ENCODE results near the gene ZNF343.

ZNF343 gene

GRCh38 chr20:2468581-2469407 lies 39.9 kb downstream of the ZNF343 start:
- Histone ChIP-seq H3K36me3 (ENCODE audit: control insufficient read depth in 1 of 2, insufficient read depth in 2 of 2, low read length in 2 of 2) (peaks cover 39 to 43% of the 10 kb centered on the region in 2 donors), H3K4me3 (ENCODE audit: low read depth in 1 of 2, low read length in 2 of 2) (peak overlapping the region; percentile 76 to 94), H3K27me3 (ENCODE audit: low read depth, low read length) (no peaks in the 10 kb centered on the region), H3K27ac (ENCODE audit: low read length) (no peak overlapping the region), H3K4me1 (ENCODE audit: control insufficient read depth in 1 of 2, insufficient read depth in 2 of 2, low read length in 2 of 2) (peaks cover 0 to 16% of the 10 kb centered on the region in 2 donors), H3K9me3 (ENCODE audit: control insufficient read depth in 1 of 2, low read length in 2 of 2) (no peaks in the 10 kb centered on the region)

- Histone ChIP-seq H3K4me3 (ENCODE audit: low read depth in 1 of 2, low read length in 2 of 2) (no peak overlapping the region), H3K27ac (ENCODE audit: low read length) (no peak overlapping the region), H3K36me3 (ENCODE audit: control insufficient read depth in 1 of 2, insufficient read depth in 2 of 2, low read length in 2 of 2) (peaks cover 52 to 57% of the 10 kb centered on the region in 2 donors), H3K4me1 (ENCODE audit: control insufficient read depth in 1 of 2, insufficient read depth in 2 of 2, low read length in 2 of 2) (peaks cover 0 to 16% of the 10 kb centered on the region in 2 donors), H3K9me3 (ENCODE audit: control insufficient read depth in 1 of 2, low read length in 2 of 2) (no peaks in the 10 kb centered on the region), H3K27me3 (ENCODE audit: low read depth, low read length) (no peaks in the 10 kb centered on the region)
These were observed 41.3 kb downstream of the ZNF343 start for GRCh38 chr20:2467412-2467811.

GRCh38 chr20:2465100-2465499 lies 43.6 kb downstream of the ZNF343 start:
- Histone ChIP-seq H3K27ac (ENCODE audit: low read length) (no peak overlapping the region), H3K4me3 (ENCODE audit: low read depth in 1 of 2, low read length in 2 of 2) (no peak overlapping the region), H3K27me3 (ENCODE audit: low read depth, low read length) (no peaks in the 10 kb centered on the region), H3K36me3 (ENCODE audit: control insufficient read depth in 1 of 2, insufficient read depth in 2 of 2, low read length in 2 of 2) (peaks cover 76 to 79% of the 10 kb centered on the region in 2 donors), H3K4me1 (ENCODE audit: control insufficient read depth in 1 of 2, insufficient read depth in 2 of 2, low read length in 2 of 2) (peaks cover 0 to 16% of the 10 kb centered on the region in 2 donors), H3K9me3 (ENCODE audit: control insufficient read depth in 1 of 2, low read length in 2 of 2) (no peaks in the 10 kb centered on the region)

- Histone ChIP-seq H3K27ac (ENCODE audit: low read length) (no peak overlapping the region), H3K4me1 (ENCODE audit: control insufficient read depth in 1 of 2, insufficient read depth in 2 of 2, low read length in 2 of 2) (peaks cover 0 to 7% of the 10 kb centered on the region in 2 donors), H3K27me3 (ENCODE audit: low read depth, low read length) (no peaks in the 10 kb centered on the region), H3K9me3 (ENCODE audit: control insufficient read depth in 1 of 2, low read length in 2 of 2) (no peaks in the 10 kb centered on the region), H3K36me3 (ENCODE audit: control insufficient read depth in 1 of 2, insufficient read depth in 2 of 2, low read length in 2 of 2) (peaks cover 87 to 90% of the 10 kb centered on the region in 2 donors), H3K4me3 (ENCODE audit: low read depth in 1 of 2, low read length in 2 of 2) (no peak overlapping the region)
These were observed 44.9 kb downstream of the ZNF343 start for GRCh38 chr20:2463616-2464365.

GRCh38 chr20:2462484-2462883 lies 46.2 kb downstream of the ZNF343 start:
- no peak overlapping the region for H3K4me3 ChIP-seq (ENCODE audit: low read depth in 1 of 2, low read length in 2 of 2)
- no peaks in the 10 kb centered on the region for H3K9me3 ChIP-seq (ENCODE audit: control insufficient read depth in 1 of 2, low read length in 2 of 2)
- no peaks in the 10 kb centered on the region for H3K4me1 ChIP-seq (ENCODE audit: control insufficient read depth in 1 of 2, insufficient read depth in 2 of 2, low read length in 2 of 2)
- peaks cover 82 to 87% of the 10 kb centered on the region in 2 donors for H3K36me3 ChIP-seq (ENCODE audit: control insufficient read depth in 1 of 2, insufficient read depth in 2 of 2, low read length in 2 of 2)
- no peak overlapping the region for H3K27ac ChIP-seq (ENCODE audit: low read length)
- H3K27me3 ChIP-seq (ENCODE audit: low read depth, low read length), result no peaks in the 10 kb centered on the region

- no peaks in the 10 kb centered on the region for H3K27me3 ChIP-seq (ENCODE audit: low read depth, low read length)
- H3K27ac ChIP-seq (ENCODE audit: low read length), result no peak overlapping the region
- H3K36me3 ChIP-seq (ENCODE audit: control insufficient read depth in 1 of 2, insufficient read depth in 2 of 2, low read length in 2 of 2), result peaks cover 66 to 72% of the 10 kb centered on the region in 2 donors
- H3K9me3 ChIP-seq (ENCODE audit: control insufficient read depth in 1 of 2, low read length in 2 of 2), result no peaks in the 10 kb centered on the region
- H3K4me1 ChIP-seq (ENCODE audit: control insufficient read depth in 1 of 2, insufficient read depth in 2 of 2, low read length in 2 of 2), result no peaks in the 10 kb centered on the region
- no peak overlapping the region for H3K4me3 ChIP-seq (ENCODE audit: low read depth in 1 of 2, low read length in 2 of 2)
These were observed 47.8 kb downstream of the ZNF343 start for GRCh38 chr20:2460752-2461424.

- no peaks in the 10 kb centered on the region for H3K27me3 ChIP-seq (ENCODE audit: low read depth, low read length)
- H3K9me3 ChIP-seq (ENCODE audit: control insufficient read depth in 1 of 2, low read length in 2 of 2), result no peaks in the 10 kb centered on the region
- H3K36me3 ChIP-seq (ENCODE audit: control insufficient read depth in 1 of 2, insufficient read depth in 2 of 2, low read length in 2 of 2), result peaks cover 61 to 65% of the 10 kb centered on the region in 2 donors
- H3K4me1 ChIP-seq (ENCODE audit: control insufficient read depth in 1 of 2, insufficient read depth in 2 of 2, low read length in 2 of 2), result no peaks in the 10 kb centered on the region
- no peak overlapping the region for H3K4me3 ChIP-seq (ENCODE audit: low read depth in 1 of 2, low read length in 2 of 2)
- no peak overlapping the region for H3K27ac ChIP-seq (ENCODE audit: low read length)
These were observed 48.5 kb downstream of the ZNF343 start for GRCh38 chr20:2459981-2460751.

GRCh38 chr20:2458919-2459499 lies 49.7 kb downstream of the ZNF343 start:
- Histone ChIP-seq H3K4me3 (ENCODE audit: low read depth in 1 of 2, low read length in 2 of 2) (no peak overlapping the region), H3K27me3 (ENCODE audit: low read depth, low read length) (no peaks in the 10 kb centered on the region), H3K4me1 (ENCODE audit: control insufficient read depth in 1 of 2, insufficient read depth in 2 of 2, low read length in 2 of 2) (no peaks in the 10 kb centered on the region), H3K36me3 (ENCODE audit: control insufficient read depth in 1 of 2, insufficient read depth in 2 of 2, low read length in 2 of 2) (peaks cover 49 to 53% of the 10 kb centered on the region in 2 donors), H3K27ac (ENCODE audit: low read length) (no peak overlapping the region), H3K9me3 (ENCODE audit: control insufficient read depth in 1 of 2, low read length in 2 of 2) (no peaks in the 10 kb centered on the region)

GRCh38 chr20:2455771-2456497 lies 52.8 kb downstream of the ZNF343 start:
- no peak overlapping the region for H3K27ac ChIP-seq (ENCODE audit: low read length)
- H3K9me3 ChIP-seq (ENCODE audit: control insufficient read depth in 1 of 2, low read length in 2 of 2), result no peaks in the 10 kb centered on the region
- H3K36me3 ChIP-seq (ENCODE audit: control insufficient read depth in 1 of 2, insufficient read depth in 2 of 2, low read length in 2 of 2), result peaks cover 19 to 22% of the 10 kb centered on the region in 2 donors
- no peaks in the 10 kb centered on the region for H3K27me3 ChIP-seq (ENCODE audit: low read depth, low read length)
- no peak overlapping the region for H3K4me3 ChIP-seq (ENCODE audit: low read depth in 1 of 2, low read length in 2 of 2)
- no peaks in the 10 kb centered on the region for H3K4me1 ChIP-seq (ENCODE audit: control insufficient read depth in 1 of 2, insufficient read depth in 2 of 2, low read length in 2 of 2)

- H3K4me1 ChIP-seq (ENCODE audit: control insufficient read depth in 1 of 2, insufficient read depth in 2 of 2, low read length in 2 of 2), result no peaks in the 10 kb centered on the region
- peaks cover under 1 to 2% of the 10 kb centered on the region in 2 donors for H3K36me3 ChIP-seq (ENCODE audit: control insufficient read depth in 1 of 2, insufficient read depth in 2 of 2, low read length in 2 of 2)
- H3K9me3 ChIP-seq (ENCODE audit: control insufficient read depth in 1 of 2, low read length in 2 of 2), result no peaks in the 10 kb centered on the region
- H3K27me3 ChIP-seq (ENCODE audit: low read depth, low read length), result no peaks in the 10 kb centered on the region
- H3K4me3 ChIP-seq (ENCODE audit: low read depth in 1 of 2, low read length in 2 of 2), result no peak overlapping the region
- no peak overlapping the region for H3K27ac ChIP-seq (ENCODE audit: low read length)
These were observed 54.9 kb downstream of the ZNF343 start for GRCh38 chr20:2453792-2454191.

Measured in muscle layer of duodenum (tissue), 2 donors.